PC-3 (cell line): ENCODE measurements around the gene GALNT13.

ENCODE experiments used
- EZH2 ChIP-seq: fragments of 300-600 bp; sonication (generic); IDR thresholded peaks from one replicate; pipeline ENCODE4 v1.6.1; 2017; ENCODE audit warnings: antibody characterized with exemption, mild to moderate bottlenecking, low read length; ENCODE audit not compliant: unreplicated experiment
- TF ChIP-seq, protein P1 (sequence below): fragments of 300-600 bp; sonication (generic); conservative IDR thresholded peaks from 2 replicates; pipeline ENCODE4 v1.5.1; 2017; ENCODE audit warnings: antibody characterized with exemption, low read depth, mild to moderate bottlenecking, low read length

DNA sequence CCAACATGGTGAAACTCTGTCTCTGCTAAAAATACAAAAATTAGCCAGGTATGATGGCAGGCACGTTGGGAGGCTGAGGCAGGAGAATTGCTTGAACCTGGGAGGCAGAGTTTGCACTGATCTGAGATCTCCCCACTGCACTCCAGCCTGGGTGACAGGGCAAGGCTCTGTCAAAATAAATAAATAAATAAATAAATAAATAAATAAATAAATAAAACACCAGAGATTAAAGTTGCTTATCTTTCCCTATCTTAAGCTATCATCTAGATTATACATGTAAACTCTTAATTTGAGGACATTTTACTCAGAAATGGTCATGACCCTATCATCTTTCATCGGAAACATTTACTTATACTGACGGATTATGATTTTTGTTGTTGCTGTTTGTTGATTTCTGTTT lies 373.2 kb downstream of the GALNT13 start:
- TF ChIP-seq, protein P1, sequence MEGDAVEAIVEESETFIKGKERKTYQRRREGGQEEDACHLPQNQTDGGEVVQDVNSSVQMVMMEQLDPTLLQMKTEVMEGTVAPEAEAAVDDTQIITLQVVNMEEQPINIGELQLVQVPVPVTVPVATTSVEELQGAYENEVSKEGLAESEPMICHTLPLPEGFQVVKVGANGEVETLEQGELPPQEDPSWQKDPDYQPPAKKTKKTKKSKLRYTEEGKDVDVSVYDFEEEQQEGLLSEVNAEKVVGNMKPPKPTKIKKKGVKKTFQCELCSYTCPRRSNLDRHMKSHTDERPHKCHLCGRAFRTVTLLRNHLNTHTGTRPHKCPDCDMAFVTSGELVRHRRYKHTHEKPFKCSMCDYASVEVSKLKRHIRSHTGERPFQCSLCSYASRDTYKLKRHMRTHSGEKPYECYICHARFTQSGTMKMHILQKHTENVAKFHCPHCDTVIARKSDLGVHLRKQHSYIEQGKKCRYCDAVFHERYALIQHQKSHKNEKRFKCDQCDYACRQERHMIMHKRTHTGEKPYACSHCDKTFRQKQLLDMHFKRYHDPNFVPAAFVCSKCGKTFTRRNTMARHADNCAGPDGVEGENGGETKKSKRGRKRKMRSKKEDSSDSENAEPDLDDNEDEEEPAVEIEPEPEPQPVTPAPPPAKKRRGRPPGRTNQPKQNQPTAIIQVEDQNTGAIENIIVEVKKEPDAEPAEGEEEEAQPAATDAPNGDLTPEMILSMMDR, result no peak
- no peak for TF ChIP-seq EZH2
